GM12878 (cell line): ENCODE measurements around the gene MSRB2. TPM values are rescaled to one million over a fixed set of nuclear protein-coding genes. Genes with fewer than 3 reads are reported as not detected.

Experiments used
- ATAC-seq: fragments of 200-7000 bp; cut with Tn5 transposase; 3 replicates; pipeline ENCODE4 v1.9.1; 2020; ENCODE audit warnings: mild to moderate bottlenecking, moderate library complexity
- BruUV-seq: library from RNA; stranded (reverse); fragments of 400-500 nt; replicated peaks from 2 replicates; lab custom pipeline; 2021; lab: Mats Ljungman, UMichigan
- CTCF ChIA-PET: fragments of 300-600 bp; sonication (Branson Sonifier 250); formaldehyde crosslinking; extraction: SDS; loops from one replicate; lab custom pipeline; 2021; ENCODE audit warnings: inconsistent platforms; lab: Yijun Ruan, JAX
- POLR2A ChIA-PET: fragments of 350-600 bp; formaldehyde crosslinking; extraction: SDS; loops from one replicate; lab custom pipeline; 2021; ENCODE audit warnings: inconsistent platforms; lab: Charles Lee
- RAD21 ChIA-PET: fragments of 300-600 bp; sonication (Branson Sonifier 250); formaldehyde crosslinking; loops from one replicate; lab custom pipeline; 2023; ENCODE audit warnings: antibody characterized with exemption; ENCODE audit not compliant: unreplicated experiment; lab: Charles Lee
- SMC1A ChIA-PET: fragments of 300-600 bp; sonication (Branson Sonifier 250); formaldehyde crosslinking; loops from one replicate; lab custom pipeline; 2023; ENCODE audit not compliant: unreplicated experiment, uncharacterized antibody; lab: Charles Lee
- DNase-seq: peaks from one replicate; pipeline ENCODE4 v3.0.0-alpha.2; 2011; ENCODE audit warnings: low read depth, low spot score
- FAIRE-seq: peaks from 3 replicates; lab custom pipeline; 2011; peaks lifted over from hg19 to GRCh38; lab: Jason Lieb, UNC
- H2AFZ ChIP-seq: 2 replicates; pipeline ENCODE4 v1.6.0; 2011; ENCODE audit warnings: low read depth, low read length, control low read depth; ENCODE audit not compliant: control insufficient read depth
- H3K27ac ChIP-seq: 2 replicates; pipeline ENCODE4 v1.5.1; 2011; ENCODE audit warnings: control low read depth; ENCODE audit not compliant: control insufficient read depth, insufficient read depth
- H3K27me3 ChIP-seq, 2 experiments: replicated peaks in 1 of 2; 2 replicates each; pipeline versions ENCODE4 v1.6.0 to v1.6.1; 2011; ENCODE audit warnings: low read length in 1 of 2; ENCODE audit not compliant: control insufficient read depth in 2 of 2, insufficient read depth in 2 of 2
- H3K36me3 ChIP-seq, 2 experiments: 2 replicates each; pipeline ENCODE4 v1.5.1; 2011; ENCODE audit warnings: low read length in 1 of 2; ENCODE audit not compliant: control insufficient read depth in 2 of 2, insufficient read depth in 2 of 2
- H3K4me1 ChIP-seq: 2 replicates; pipeline ENCODE4 v1.6.1; 2011; ENCODE audit warnings: mild to moderate bottlenecking, low read length, moderate library complexity, mixed read lengths; ENCODE audit not compliant: control insufficient read depth, insufficient read depth
- H3K4me2 ChIP-seq: 2 replicates; pipeline ENCODE4 v1.6.0; 2011; ENCODE audit warnings: control low read depth; ENCODE audit not compliant: control insufficient read depth, insufficient read depth
- H3K4me3 ChIP-seq: fragments of 200-600 bp; sonication (generic); 2 replicates; pipeline ENCODE4 v1.5.1; 2016
- H3K79me2 ChIP-seq: 2 replicates; pipeline ENCODE4 v1.6.0; 2011; ENCODE audit warnings: low read length; ENCODE audit not compliant: control insufficient read depth, insufficient read depth
- H3K9ac ChIP-seq: 2 replicates; pipeline ENCODE4 v1.8.0; 2011; ENCODE audit warnings: low read length, control low read depth, mixed read lengths; ENCODE audit not compliant: control insufficient read depth, insufficient read depth
- H3K9me3 ChIP-seq: replicated peaks from 3 replicates; pipeline ENCODE4 v1.5.1; 2011; ENCODE audit warnings: mild to moderate bottlenecking, low read length; ENCODE audit not compliant: control insufficient read depth, insufficient read depth
- H4K20me1 ChIP-seq: 2 replicates; pipeline ENCODE4 v1.6.0; 2011; ENCODE audit not compliant: control insufficient read depth, insufficient read depth
- ETV6 ChIP-seq, 2 experiments: fragments of 450-650 bp in 1 of 2; IDR thresholded peaks in 1 of 2; conservative IDR thresholded peaks in 1 of 2; 2 replicates each; pipeline ENCODE4 v1.6.1; 2014; ENCODE audit warnings: antibody characterized with exemption in 1 of 2, borderline replicate concordance in 1 of 2, low read depth in 1 of 2, mild to moderate bottlenecking in 1 of 2, moderate library complexity in 1 of 2
- NFXL1 ChIP-seq: fragments of 450-650 bp; IDR thresholded peaks from 2 replicates; pipeline ENCODE4 v1.6.1; 2017; ENCODE audit warnings: antibody characterized with exemption, mild to moderate bottlenecking, borderline replicate concordance
- WGBS: methylation state at CpG from one replicate; pipeline ENCODE4 v1.1.6; 2016; ENCODE audit warnings: low lambda C conversion rate; ENCODE audit not compliant: insufficient replicate concordance, insufficient coverage; ENCODE audit errors: missing lambda C conversion rate; 5-methylcytosine and 5-hydroxymethylcytosine counted together
- in situ Hi-C: fragments of 300-500 bp; cut with MboI; formaldehyde crosslinking; loops from 9 replicates; pipeline ENCODE4 v1.14.3; 2018; ENCODE audit warnings: mixed read lengths
- intact Hi-C: fragments of 100-400 bp; cut with micrococcal nuclease; formaldehyde crosslinking; loops from one replicate; pipeline ENCODE4 v1.14.2; 2022; ENCODE audit not compliant: unreplicated experiment
- polyA plus RNA-seq, 11 experiments: library from polyadenylated mRNA; depleted of rRNA in 4 of 11; unstranded in 6 of 11; stranded (reverse) in 5 of 11; fragments of >200 nt; fragmentation: Nextera tagmentation in 4 of 11; fragmentation: Illumina TruSeq in 1 of 11; extraction: Ambion mirVana in 4 of 11; extraction: Trizol in 1 of 11; gene quantifications; 1 replicate in 1 of 11; 2 replicates in 10 of 11; pipeline versions ENCODE4 v1.2.1 to v1.2.3, GENCODE V29; 2011 to 2016; ENCODE audit warnings: inconsistent platforms in 2 of 11, missing spikeins in 2 of 11, low read depth in 1 of 11
- total RNA-seq, 4 experiments: library from RNA; depleted of rRNA in 3 of 4; stranded (reverse); fragments of >200 nt in 3 of 4; fragmentation: Illumina TruSeq in 1 of 4; extraction: Trizol in 1 of 4; gene quantifications; 2 replicates each; pipeline versions ENCODE4 v1.2.1 to v1.2.3, GENCODE V29; 2013 to 2021
- TF ChIP-seq, protein P1 (sequence below): fragments of 450-650 bp; conservative IDR thresholded peaks from 2 replicates; pipeline ENCODE4 v1.6.1; 2017; ENCODE audit warnings: mild to moderate bottlenecking, moderate library complexity

Gene MSRB2
- total and polyA plus RNA-seq, 10 of the 15 experiments (the other 5 are each of a cell fraction or from before 2014, with no cell fraction given) = 1.5 to 18.6 (median 6.2) TPM

DNA sequence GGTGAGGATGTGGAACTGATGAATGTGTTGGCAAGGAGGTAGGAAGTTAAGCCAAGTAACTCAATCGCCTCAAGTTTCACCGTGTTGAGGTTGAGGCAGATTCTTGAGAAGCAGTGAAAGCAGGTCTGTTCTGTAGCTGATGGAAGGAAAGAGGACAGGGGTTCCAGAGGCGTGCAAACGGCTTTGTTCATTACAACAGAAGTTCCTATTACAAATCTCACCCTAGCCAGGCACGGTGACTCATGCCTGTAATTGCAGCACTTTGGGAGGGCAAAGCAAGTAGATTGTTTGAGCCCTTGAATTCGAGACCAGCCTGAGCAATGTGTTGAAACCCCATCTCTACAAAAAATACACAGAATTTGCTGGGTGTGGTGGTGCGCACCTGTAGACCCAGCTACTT is 59.8 kb downstream of the MSRB2 start (continued):
- TF ChIP-seq, protein P1, sequence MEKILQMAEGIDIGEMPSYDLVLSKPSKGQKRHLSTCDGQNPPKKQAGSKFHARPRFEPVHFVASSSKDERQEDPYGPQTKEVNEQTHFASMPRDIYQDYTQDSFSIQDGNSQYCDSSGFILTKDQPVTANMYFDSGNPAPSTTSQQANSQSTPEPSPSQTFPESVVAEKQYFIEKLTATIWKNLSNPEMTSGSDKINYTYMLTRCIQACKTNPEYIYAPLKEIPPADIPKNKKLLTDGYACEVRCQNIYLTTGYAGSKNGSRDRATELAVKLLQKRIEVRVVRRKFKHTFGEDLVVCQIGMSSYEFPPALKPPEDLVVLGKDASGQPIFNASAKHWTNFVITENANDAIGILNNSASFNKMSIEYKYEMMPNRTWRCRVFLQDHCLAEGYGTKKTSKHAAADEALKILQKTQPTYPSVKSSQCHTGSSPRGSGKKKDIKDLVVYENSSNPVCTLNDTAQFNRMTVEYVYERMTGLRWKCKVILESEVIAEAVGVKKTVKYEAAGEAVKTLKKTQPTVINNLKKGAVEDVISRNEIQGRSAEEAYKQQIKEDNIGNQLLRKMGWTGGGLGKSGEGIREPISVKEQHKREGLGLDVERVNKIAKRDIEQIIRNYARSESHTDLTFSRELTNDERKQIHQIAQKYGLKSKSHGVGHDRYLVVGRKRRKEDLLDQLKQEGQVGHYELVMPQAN = no peak

DNA sequence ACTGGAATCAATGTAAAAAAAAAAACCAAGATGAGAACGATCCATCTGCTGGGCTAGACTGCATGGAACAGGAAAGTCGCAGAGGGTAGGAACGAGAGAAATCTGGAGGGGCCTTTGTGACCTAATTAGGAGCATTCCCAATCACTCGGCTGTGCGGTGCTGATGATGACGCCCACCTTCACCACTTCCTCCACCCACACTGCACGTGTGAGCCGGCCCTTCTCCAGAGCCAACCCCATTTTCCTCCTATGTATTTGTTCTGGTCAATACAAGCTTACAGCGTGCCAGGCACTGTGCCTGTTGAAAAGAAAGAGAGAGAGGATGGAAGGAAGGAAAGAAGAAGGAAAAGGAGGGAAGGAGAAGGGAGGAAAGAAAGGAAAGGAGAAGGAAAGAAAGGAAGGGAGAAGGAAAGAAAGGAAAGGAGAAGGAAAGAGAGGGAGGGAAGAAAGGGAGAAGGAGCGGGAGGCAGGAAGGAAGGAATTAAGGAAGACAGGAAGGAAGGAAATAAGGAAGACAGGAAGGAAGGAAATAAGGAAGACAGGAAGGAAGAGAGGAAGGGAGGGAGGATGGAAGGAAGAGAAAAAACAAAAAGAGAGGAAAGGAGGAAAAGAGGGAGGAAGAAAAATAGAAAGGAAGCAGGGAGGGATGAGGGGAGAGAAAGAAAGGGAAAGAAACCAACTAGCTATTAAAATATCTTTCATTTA is 61.2 kb downstream of the MSRB2 start:
- Histone ChIP-seq H2AFZ (no peak overlapping the region), H3K27ac (no peak overlapping the region), H3K9me3 (no peaks in the 10 kb centered on the region), H3K27me3 (peaks cover 0 to 4% of the 10 kb centered on the region in 2 experiments; a peak in 1 of 4 replicates), H3K4me3 (no peak overlapping the region), H3K4me1 (peaks cover 6% of the 10 kb centered on the region; the same call in 1 of the 2 replicates), H4K20me1 (no peaks in the 10 kb centered on the region), H3K36me3 (no peaks in the 10 kb centered on the region), H3K9ac (no peak overlapping the region), H3K4me2 (no peak overlapping the region), H3K79me2 (no peaks in the 10 kb centered on the region)
- in situ Hi-C loops (loop anchor here (5.0 kb wide), 1 partner anchor 136 kb away; no protein-coding TSS in a partner anchor), intact Hi-C loops (loop anchor here (5.0 kb wide), 4 partner anchors 371 to 1169 kb away; no protein-coding TSS in a partner anchor)
- DNase-seq (no peak), ATAC-seq (no peak), FAIRE-seq (no peak)
- TF ChIP-seq ETV6 (conservative IDR thresholded peaks at IDR 0.05 in 1 of 2, IDR thresholded peaks at IDR 0.05 in 1 of 2; ENCODE audit: borderline replicate concordance in 1 of 2, low read depth in 1 of 2) = peak in 1 of 2 experiments; percentile 54; a peak in 1 of 4 replicates
- TF ChIP-seq NFXL1 = no peak
- no TSS peak for BruUV-seq
- ChIA-PET SMC1A (interaction anchor here (0.6 to 2.0 kb wide), 3 partner anchors 13 to 1401 kb away, joined by 3 to 5 read pairs (median 3); no protein-coding TSS in a partner anchor), POLR2A (no interaction called here), RAD21 (interaction anchor here (1.0 to 2.5 kb wide), 2 partner anchors 136 to 544 kb away, joined by 3 to 24 read pairs; no protein-coding TSS in a partner anchor), CTCF (interaction anchor here (0.6 to 6.7 kb wide), 14 partner anchors 11 to 1363 kb away, joined by 3 to 106 read pairs (median 4); no protein-coding TSS in a partner anchor)
- WGBS = 17% methylated on average over 10 of the region's 10 CpGs
